NB4 (cell line): Measurements from ENCODE around the gene ATN1.

ENCODE experiments used
- MAX ChIP-seq: IDR thresholded peaks from 2 replicates; pipeline ENCODE4 v1.6.1; 2011; ENCODE audit warnings: low read depth, low read length
- MYC ChIP-seq: IDR thresholded peaks from 2 replicates; pipeline ENCODE4 v1.6.1; 2011; ENCODE audit warnings: low read depth, low read length
- POLR2A ChIP-seq: IDR thresholded peaks from 2 replicates; pipeline ENCODE4 v1.6.1; 2011; ENCODE audit warnings: mild to moderate bottlenecking; ENCODE audit not compliant: insufficient read length; ENCODE audit errors: extremely low read depth
- TF ChIP-seq, protein P1 (sequence below): IDR thresholded peaks from one replicate; pipeline ENCODE4 v1.5.1; 2012; ENCODE audit warnings: low read depth, low read length

DNA sequence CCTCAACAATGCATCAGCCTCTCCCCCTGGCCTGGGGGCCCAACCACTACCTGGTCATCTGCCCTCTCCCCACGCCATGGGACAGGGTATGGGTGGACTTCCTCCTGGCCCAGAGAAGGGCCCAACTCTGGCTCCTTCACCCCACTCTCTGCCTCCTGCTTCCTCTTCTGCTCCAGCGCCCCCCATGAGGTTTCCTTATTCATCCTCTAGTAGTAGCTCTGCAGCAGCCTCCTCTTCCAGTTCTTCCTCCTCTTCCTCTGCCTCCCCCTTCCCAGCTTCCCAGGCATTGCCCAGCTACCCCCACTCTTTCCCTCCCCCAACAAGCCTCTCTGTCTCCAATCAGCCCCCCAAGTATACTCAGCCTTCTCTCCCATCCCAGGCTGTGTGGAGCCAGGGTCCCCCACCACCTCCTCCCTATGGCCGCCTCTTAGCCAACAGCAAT lies 8.5 kb downstream of the ATN1 start:
- TF ChIP-seq MAX: no peak
- TF ChIP-seq MYC: no peak
- no peak for TF ChIP-seq POLR2A
- TF ChIP-seq, protein P1, sequence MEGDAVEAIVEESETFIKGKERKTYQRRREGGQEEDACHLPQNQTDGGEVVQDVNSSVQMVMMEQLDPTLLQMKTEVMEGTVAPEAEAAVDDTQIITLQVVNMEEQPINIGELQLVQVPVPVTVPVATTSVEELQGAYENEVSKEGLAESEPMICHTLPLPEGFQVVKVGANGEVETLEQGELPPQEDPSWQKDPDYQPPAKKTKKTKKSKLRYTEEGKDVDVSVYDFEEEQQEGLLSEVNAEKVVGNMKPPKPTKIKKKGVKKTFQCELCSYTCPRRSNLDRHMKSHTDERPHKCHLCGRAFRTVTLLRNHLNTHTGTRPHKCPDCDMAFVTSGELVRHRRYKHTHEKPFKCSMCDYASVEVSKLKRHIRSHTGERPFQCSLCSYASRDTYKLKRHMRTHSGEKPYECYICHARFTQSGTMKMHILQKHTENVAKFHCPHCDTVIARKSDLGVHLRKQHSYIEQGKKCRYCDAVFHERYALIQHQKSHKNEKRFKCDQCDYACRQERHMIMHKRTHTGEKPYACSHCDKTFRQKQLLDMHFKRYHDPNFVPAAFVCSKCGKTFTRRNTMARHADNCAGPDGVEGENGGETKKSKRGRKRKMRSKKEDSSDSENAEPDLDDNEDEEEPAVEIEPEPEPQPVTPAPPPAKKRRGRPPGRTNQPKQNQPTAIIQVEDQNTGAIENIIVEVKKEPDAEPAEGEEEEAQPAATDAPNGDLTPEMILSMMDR: no peak
